ENCODE results near the gene MPDZ. TPM values are rescaled to one million over a fixed set of nuclear protein-coding genes. Genes with fewer than 3 reads are reported as not detected.
"Not testable (repeated sequence)": the region's sequence is repeated elsewhere in the genome, so short reads cannot be mapped to it uniquely, and the experiment has no call there.

The MPDZ gene
- polyA plus RNA-seq, 3 donors from 2014 or later, result not detected

DNA sequence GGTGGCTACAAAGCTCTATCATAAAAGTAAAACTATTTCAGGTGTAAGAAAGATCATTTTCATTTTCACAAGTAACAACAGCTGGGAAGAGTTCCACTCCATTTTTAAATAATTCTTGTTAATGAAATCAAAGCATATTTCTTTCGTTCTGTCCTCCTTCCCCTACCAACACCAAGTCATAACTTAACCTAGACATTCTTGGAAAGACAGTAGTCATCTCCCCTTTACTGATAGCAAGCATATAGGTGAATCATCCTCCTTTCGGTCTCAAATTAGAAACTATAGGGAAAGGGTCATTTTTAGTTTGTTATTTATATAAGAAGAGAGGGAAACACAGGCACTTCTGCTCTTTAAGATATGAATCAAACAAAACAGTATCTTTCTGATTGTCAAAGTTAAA, 38.2 kb downstream of the MPDZ start:
- Mint-ChIP-seq H3K4me3 (no peak overlapping the region), H3K36me3 (no peaks in the 10 kb centered on the region), H3K27me3 (ENCODE audit: low read depth in 3 of 3) (peaks cover 0 to 2% (median 0%) of the 10 kb centered on the region in 3 donors), H3K27ac (no peak overlapping the region), H3K4me1 (no peaks in the 10 kb centered on the region), H3K9me3 (peaks cover 9 to 34% (median 10%) of the 10 kb centered on the region in 6 donors)
- DNase-seq, result no peak

DNA sequence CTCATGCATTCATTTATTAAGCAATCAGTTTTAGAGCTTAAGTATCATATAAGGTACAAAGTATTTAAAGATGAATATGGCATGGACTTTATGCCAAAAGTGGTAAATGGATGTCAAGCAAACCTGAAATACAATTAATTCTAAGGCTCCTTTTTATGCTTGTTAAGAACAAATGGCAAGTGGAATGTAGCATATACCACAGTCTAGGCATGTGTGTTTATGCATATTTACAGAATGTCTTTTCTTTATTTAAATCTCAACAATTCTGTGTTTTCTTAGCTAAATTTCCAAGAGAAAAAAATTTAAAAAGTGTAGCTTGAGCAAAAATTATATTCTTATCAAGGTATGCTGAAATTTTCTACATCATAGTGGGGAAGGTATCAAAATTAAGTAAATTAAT, 39.8 kb downstream of the MPDZ start:
- Mint-ChIP-seq H3K4me3 (no peak overlapping the region), H3K36me3 (no peaks in the 10 kb centered on the region), H3K4me1 (no peaks in the 10 kb centered on the region), H3K27me3 (ENCODE audit: low read depth in 3 of 3) (peaks cover 0 to 2% (median 0%) of the 10 kb centered on the region in 3 donors), H3K27ac (no peak overlapping the region), H3K9me3 (peaks cover 10 to 34% (median 12%) of the 10 kb centered on the region in 6 donors)
- no peak for DNase-seq

DNA sequence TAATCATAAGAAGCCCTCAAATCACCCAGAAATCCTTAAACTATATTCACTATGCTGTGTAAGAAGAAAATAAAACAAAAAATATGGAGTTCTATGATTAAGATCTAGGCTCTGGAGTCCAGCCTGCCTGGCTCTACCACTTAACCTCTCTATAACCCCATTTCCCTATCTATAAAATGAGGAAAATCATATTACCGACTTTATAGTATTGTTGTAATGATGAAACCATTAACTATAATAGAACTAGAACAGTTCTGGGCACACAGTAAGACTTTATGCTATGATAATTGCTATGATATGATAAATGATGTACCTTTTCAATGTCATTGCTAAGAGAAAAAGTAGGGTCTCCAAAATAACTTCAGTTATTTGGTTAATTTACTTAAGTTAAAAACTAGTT, 40.3 kb downstream of the MPDZ start:
- Mint-ChIP-seq H3K27ac (no peak overlapping the region), H3K27me3 (ENCODE audit: low read depth in 3 of 3) (peaks cover 0 to 2% (median 0%) of the 10 kb centered on the region in 3 donors), H3K36me3 (no peaks in the 10 kb centered on the region), H3K4me1 (no peaks in the 10 kb centered on the region), H3K9me3 (peaks cover 10 to 34% (median 12%) of the 10 kb centered on the region in 6 donors), H3K4me3 (no peak overlapping the region)
- DNase-seq, result no peak

DNA sequence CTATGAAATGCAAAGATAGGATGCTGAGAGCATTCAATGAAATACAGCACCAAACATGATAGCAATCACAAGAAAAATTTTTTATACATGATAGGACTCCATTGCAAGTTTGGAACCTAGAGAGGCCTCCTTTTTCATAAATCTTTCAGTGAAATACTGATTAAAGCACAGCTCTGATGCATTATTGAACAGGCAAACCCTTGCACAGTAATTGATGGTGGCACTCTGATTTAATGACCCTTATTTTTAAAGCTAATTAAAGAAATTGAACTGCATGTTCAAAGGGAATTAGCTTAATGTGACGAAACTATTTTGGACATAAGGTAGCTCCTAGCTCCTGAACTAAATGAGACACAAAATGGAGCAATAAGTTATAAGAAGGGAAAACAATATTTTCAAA, 44.6 kb downstream of the MPDZ start:
- no peaks in the 10 kb centered on the region for H3K36me3 Mint-ChIP-seq

DNA sequence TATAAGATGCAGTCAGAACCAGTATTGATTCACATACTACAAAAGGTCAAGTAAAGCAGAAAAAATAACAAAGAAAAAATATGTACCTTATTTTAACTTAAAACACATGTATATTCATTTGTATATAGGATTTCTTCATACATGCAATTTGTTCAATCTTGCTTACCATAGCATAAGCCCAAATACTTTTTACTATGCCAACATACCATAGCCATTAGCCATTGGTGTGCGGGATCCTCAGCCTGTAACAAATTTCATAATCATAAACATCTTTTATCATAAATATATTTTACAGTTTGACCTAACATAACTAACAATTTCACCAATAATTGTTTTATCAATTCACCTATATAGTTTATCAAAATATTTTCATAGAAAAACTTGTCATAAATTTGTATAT, 51.1 kb downstream of the MPDZ start:
- Mint-ChIP-seq H3K4me3 (no peak overlapping the region), H3K27me3 (ENCODE audit: low read depth in 3 of 3) (no peaks in the 10 kb centered on the region), H3K9me3 (peaks cover 2 to 35% (median 14%) of the 10 kb centered on the region in 6 donors), H3K27ac (no peak overlapping the region), H3K36me3 (no peaks in the 10 kb centered on the region), H3K4me1 (no peaks in the 10 kb centered on the region)
- DNase-seq, result no peak

More for the DNA sequence above, 44.6 kb downstream of the MPDZ start:
- no peak for DNase-seq
- Mint-ChIP-seq H3K9me3 (peaks cover 9 to 28% (median 11%) of the 10 kb centered on the region in 6 donors), H3K27me3 (ENCODE audit: low read depth in 3 of 3) (no peaks in the 10 kb centered on the region), H3K4me3 (no peak overlapping the region), H3K4me1 (no peaks in the 10 kb centered on the region), H3K27ac (no peak overlapping the region)

DNA sequence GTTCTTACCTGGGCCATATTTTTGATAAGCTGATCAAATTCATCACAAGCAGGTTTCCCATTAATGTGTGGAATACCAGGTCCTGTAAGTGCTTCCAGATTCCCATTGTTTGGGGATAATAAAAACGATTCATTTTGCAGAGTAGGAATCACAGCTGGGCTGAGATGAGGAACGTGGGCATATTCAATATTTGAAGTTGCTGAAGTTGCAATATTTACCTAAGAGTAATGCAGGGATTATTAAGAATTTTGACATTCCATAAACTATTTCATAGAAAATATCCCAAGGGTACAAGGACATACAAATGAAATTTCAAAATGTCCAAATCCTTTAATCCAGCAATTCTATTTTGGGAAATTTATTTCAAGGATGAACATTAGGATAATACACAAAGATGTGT, 55.1 kb downstream of the MPDZ start:
- Mint-ChIP-seq H3K4me3 (no peak overlapping the region), H3K27ac (no peak overlapping the region), H3K36me3 (no peaks in the 10 kb centered on the region), H3K27me3 (ENCODE audit: low read depth in 3 of 3) (peaks cover 0 to 1% (median 1%) of the 10 kb centered on the region in 3 donors), H3K9me3 (peaks cover 3 to 31% (median 9%) of the 10 kb centered on the region in 6 donors), H3K4me1 (no peaks in the 10 kb centered on the region)
- no peak for DNase-seq

DNA sequence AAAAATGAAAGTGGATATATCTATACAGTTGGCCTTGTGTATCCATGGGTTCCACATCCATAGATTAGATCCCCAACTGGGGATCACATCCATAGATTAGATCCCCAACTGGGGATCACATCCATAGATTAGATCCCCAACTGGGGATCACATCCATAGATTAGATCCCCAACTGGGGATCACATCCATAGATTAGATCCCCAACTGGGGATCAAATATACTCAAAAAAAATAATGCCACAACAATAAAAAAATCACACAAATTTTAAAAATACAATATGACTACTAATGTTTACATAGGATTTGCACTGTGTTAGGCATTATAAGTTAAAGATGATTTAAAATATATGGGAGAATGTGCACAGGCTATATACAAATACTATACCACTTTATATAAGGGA, 56.8 kb downstream of the MPDZ start:
- not testable (repeated sequence) for H3K4me1 Mint-ChIP-seq; H3K4me3 Mint-ChIP-seq; H3K27me3 Mint-ChIP-seq (ENCODE audit: low read depth in 3 of 3); DNase-seq; H3K36me3 Mint-ChIP-seq; H3K27ac Mint-ChIP-seq
- H3K9me3 Mint-ChIP-seq, result peaks cover 4 to 31% (median 9%) of the 10 kb centered on the region in 6 donors

DNA sequence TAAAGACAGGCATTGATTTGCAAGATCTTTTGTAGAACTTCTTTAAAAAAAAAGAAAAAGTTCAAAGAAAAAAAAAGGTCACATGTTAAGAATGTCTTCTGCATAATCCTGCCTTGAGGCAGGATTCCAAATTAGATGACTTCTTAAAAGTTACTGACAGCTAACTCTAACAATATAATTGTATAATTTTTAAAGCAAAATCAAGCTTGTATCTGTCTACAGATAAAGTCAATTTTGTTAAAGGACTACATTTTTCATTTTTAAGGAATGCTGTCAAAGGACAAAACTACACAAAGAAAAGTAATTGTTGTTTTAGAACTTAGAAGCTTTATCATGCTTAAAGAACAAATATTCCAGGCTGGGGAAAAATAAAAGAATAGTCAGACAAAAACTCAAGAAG, 57.8 kb downstream of the MPDZ start:
- Mint-ChIP-seq H3K36me3 (no peaks in the 10 kb centered on the region), H3K9me3 (peaks cover 5 to 29% (median 12%) of the 10 kb centered on the region in 6 donors), H3K4me3 (no peak overlapping the region), H3K4me1 (no peaks in the 10 kb centered on the region), H3K27ac (no peak overlapping the region), H3K27me3 (ENCODE audit: low read depth in 3 of 3) (peaks cover 0 to 1% (median 1%) of the 10 kb centered on the region in 3 donors)
- no peak for DNase-seq

DNA sequence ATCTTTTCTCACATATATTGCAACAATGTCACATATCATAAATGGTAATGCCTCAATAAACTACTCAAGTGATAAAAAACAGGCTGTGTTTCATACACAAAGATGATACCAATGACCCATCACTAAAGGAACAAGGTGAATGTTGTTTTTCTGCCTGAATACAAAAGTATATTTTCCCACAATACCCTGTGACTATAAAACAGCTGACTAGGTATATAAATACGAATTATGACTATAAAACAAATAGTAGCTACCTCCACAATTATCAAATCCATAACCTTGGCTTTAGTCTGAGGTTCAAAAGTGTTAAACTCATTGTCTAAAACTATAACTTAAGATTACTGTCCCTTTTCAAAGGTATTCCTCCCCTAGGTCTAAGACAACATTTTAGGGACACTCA, 58.7 kb downstream of the MPDZ start:
- no peak overlapping the region for H3K27ac Mint-ChIP-seq
- no peaks in the 10 kb centered on the region for H3K36me3 Mint-ChIP-seq
- no peak overlapping the region for H3K4me3 Mint-ChIP-seq
- H3K27me3 Mint-ChIP-seq (ENCODE audit: low read depth in 3 of 3), result peaks cover 0 to 1% (median 1%) of the 10 kb centered on the region in 3 donors
- DNase-seq, result no peak
- peaks cover 1 to 23% (median 14%) of the 10 kb centered on the region in 6 donors for H3K9me3 Mint-ChIP-seq
- no peaks in the 10 kb centered on the region for H3K4me1 Mint-ChIP-seq

DNA sequence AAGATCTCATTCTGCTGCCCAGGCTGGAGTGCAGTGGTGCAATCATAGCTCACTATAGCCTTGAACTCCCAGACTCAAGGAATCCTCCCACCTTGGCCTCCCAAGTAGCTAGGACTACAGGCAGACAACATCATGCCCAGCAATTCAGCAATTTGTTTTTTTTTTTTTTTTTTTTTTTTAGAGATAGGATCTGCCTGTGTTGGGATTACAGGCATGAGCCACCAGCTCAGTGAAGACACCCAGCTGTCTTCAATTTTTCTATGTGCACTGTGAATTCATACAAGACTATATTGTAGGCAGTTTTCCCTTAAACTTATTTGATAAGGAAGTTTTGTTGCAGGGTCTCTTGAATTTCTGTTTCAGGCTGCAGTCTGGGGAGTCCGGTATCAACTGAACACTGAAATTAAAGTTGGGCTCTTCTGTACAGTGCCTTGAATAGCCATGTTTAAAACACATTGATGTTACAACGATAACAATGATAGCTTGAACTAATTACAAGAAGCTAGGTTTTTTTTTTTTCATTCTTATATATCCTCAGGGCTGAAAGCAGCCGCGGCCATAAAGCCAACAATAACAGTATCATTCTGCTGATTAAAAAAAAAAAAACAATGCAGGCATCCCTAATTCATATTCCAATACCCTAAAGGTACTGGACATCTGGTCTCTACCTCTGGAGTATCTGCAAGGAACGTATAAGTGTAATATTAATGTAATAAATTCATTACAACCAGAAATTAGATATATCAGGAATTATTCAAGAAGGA, 63.5 kb downstream of the MPDZ start:
- no peaks in the 10 kb centered on the region for H3K36me3 Mint-ChIP-seq
- H3K4me3 Mint-ChIP-seq, result no peak overlapping the region
- H3K9me3 Mint-ChIP-seq, result peaks cover 1 to 13% (median 7%) of the 10 kb centered on the region in 6 donors
- H3K27ac Mint-ChIP-seq, result no peak overlapping the region
- no peak for DNase-seq
- H3K27me3 Mint-ChIP-seq (ENCODE audit: low read depth in 3 of 3), result peaks cover 0 to 1% (median 0%) of the 10 kb centered on the region in 3 donors
- H3K4me1 Mint-ChIP-seq, result no peaks in the 10 kb centered on the region

DNA sequence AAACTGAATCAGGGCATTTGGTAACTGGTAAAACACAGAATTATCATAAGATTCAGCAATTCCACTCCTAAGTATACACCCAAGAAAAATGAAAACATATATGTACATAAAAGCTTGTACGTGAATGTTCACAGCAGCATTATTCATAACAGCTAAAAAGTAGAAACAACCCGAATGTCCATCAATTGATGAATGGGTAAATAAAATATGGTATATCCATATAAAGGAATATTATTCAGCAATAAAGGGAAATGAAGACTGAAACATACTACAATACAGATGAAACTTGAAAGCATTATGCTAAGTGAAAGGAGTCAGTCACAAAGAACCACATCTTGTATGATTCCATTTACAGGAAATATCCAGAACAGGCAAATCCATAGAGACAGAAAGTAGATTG, 65.5 kb downstream of the MPDZ start:
- Mint-ChIP-seq H3K9me3 (peaks cover 2 to 23% (median 13%) of the 10 kb centered on the region in 6 donors), H3K27me3 (ENCODE audit: low read depth in 3 of 3) (no peaks in the 10 kb centered on the region), H3K4me1 (no peaks in the 10 kb centered on the region)

DNA sequence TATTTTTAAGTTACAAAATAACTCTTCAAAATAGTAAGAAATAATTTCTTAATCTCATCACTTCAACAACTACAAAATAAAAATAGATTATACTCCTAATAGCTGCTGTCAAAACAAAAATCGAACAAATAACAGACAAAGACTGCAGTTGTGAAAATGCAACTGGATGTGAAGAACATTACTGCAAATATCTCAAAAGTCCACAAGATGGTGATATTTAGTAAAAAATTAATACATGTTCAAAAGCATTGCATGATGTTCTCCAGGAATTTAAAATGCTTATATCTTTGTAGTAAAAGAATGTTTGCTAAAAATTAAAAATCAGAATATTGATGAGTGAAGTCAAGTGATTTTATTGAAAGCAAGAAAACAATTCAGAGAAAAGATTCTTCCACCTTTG, 66.2 kb downstream of the MPDZ start:
- Mint-ChIP-seq H3K4me1 (no peaks in the 10 kb centered on the region), H3K27ac (no peak overlapping the region), H3K36me3 (no peaks in the 10 kb centered on the region), H3K27me3 (ENCODE audit: low read depth in 3 of 3) (no peaks in the 10 kb centered on the region), H3K9me3 (peaks cover 5 to 27% (median 16%) of the 10 kb centered on the region in 6 donors), H3K4me3 (no peak overlapping the region)
- DNase-seq, result no peak

More for the DNA sequence above, 65.5 kb downstream of the MPDZ start:
- Mint-ChIP-seq H3K36me3 (no peaks in the 10 kb centered on the region), H3K27ac (no peak overlapping the region), H3K4me3 (no peak overlapping the region)
- no peak for DNase-seq

DNA sequence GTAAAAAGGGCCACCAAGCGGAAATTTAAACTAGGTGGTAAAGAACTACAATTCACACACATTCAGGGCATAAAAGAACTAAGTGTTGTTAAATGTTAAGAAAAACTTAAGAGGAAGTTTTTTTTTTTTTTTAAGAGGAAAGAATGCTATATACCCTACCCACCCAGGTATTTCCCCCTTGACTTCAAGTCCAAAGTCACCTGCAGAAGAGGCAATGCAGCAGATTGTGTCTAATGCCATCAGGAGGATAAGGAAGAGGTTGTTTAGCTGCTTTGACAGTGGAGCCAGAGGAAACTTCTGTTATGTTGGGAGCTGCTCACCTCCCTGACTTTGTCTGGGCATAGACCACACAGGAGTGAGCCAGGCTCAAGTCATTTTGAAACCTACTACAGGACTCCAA, 69.2 kb downstream of the MPDZ start:
- Mint-ChIP-seq H3K4me1 (no peaks in the 10 kb centered on the region), H3K27me3 (ENCODE audit: low read depth in 3 of 3) (peaks cover 0 to 2% (median 0%) of the 10 kb centered on the region in 3 donors), H3K9me3 (peaks cover 5 to 39% (median 18%) of the 10 kb centered on the region in 6 donors), H3K4me3 (no peak overlapping the region), H3K36me3 (no peaks in the 10 kb centered on the region), H3K27ac (no peak overlapping the region)
- no peak for DNase-seq

DNA sequence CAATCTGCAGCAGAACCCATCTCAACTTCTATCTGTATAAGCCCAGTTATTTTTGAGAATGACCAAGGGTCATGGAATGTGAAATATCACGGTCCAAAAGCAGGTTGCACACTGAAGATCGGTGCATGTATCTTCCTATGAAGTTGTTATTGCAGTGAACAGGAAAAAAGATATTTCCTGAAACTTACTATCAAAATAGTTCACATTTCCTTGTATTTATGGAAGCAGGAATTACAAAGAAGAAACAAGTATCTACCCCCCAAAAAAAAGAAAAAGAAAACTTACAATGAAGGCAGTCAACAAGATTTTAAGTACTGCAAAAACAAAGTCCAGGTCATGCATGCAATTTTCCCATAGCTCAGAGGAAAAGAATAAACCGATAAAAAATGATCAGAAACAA, 70.0 kb downstream of the MPDZ start:
- H3K27me3 Mint-ChIP-seq (ENCODE audit: low read depth in 3 of 3), result peaks cover 0 to 2% (median 0%) of the 10 kb centered on the region in 3 donors
- H3K4me1 Mint-ChIP-seq, result no peaks in the 10 kb centered on the region

DNA sequence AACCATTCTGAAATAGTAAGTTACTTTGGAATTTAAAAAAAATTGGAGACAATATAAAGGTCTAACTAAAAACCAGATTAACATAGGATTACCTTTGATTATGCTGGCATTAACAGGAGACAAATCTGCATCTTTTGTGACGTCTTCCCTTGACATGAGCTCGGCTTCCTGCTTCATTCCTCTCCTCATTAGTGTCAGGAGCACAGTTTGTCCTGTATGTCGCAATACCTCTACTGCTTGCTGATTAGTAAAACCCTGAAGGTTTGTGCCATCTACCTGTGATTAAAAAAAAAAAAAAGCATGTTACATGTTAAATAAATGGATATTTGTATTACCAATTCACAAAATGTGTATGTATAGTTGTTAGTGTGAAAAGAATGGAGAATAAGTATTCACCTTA, 73.7 kb downstream of the MPDZ start:
- DNase-seq, result no peak
- H3K27me3 Mint-ChIP-seq (ENCODE audit: low read depth in 3 of 3), result peaks cover 0 to 2% (median 2%) of the 10 kb centered on the region in 3 donors
- no peak overlapping the region for H3K4me3 Mint-ChIP-seq
- no peaks in the 10 kb centered on the region for H3K4me1 Mint-ChIP-seq
- H3K36me3 Mint-ChIP-seq, result no peaks in the 10 kb centered on the region
- H3K9me3 Mint-ChIP-seq, result peaks cover 5 to 66% (median 26%) of the 10 kb centered on the region in 6 donors
- H3K27ac Mint-ChIP-seq, result no peak overlapping the region

More for the DNA sequence above, 70.0 kb downstream of the MPDZ start:
- H3K36me3 Mint-ChIP-seq, result no peaks in the 10 kb centered on the region
- H3K9me3 Mint-ChIP-seq, result peaks cover 5 to 42% (median 18%) of the 10 kb centered on the region in 6 donors
- H3K4me3 Mint-ChIP-seq, result no peak overlapping the region
- no peak for DNase-seq
- H3K27ac Mint-ChIP-seq, result no peak overlapping the region

Data from immature natural killer cell (primary cell).